HG03460 (cell line): ENCODE measurements around the gene SORCS3.

Experiments used
- ATAC-seq: cut with Tn5 transposase; IDR thresholded peaks from one replicate; pipeline ENCODE4 v1.9.1; 2021; ENCODE audit not compliant: unreplicated experiment

Gene SORCS3

GRCh38 chr10:104773105-104773504 lies 132.0 kb downstream of the SORCS3 start:
- ATAC-seq, result no peak

- no peak for ATAC-seq
These were observed 133.1 kb downstream of the SORCS3 start for GRCh38 chr10:104774234-104774633.

GRCh38 chr10:104777086-104777799 lies 136.2 kb downstream of the SORCS3 start:
- no peak for ATAC-seq

GRCh38 chr10:104778371-104778770 lies 137.3 kb downstream of the SORCS3 start:
- no peak for ATAC-seq

GRCh38 chr10:104779701-104780100 lies 138.6 kb downstream of the SORCS3 start:
- no peak for ATAC-seq

DNA sequence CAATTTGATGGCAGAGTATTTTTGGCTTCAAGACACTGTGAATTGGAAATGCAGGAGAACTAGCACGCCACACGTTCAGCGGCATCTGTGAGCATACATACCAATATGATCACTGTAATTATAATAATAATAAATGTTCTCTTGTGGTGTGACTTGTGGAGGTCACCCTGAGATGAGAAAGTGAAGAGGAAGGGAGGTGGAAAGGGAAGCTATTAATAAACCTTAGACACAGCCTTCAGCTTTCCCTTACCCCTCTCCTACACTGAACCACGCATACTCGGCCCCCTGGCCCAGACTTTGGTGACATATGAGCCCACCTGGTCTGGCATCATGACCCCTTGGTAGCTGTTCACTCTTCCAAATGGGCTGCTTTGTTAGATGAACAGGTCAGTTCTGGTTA lies 139.1 kb downstream of the SORCS3 start:
- ATAC-seq, result no peak

- no peak for ATAC-seq
These were observed 140.0 kb downstream of the SORCS3 start for GRCh38 chr10:104780946-104781595.

DNA sequence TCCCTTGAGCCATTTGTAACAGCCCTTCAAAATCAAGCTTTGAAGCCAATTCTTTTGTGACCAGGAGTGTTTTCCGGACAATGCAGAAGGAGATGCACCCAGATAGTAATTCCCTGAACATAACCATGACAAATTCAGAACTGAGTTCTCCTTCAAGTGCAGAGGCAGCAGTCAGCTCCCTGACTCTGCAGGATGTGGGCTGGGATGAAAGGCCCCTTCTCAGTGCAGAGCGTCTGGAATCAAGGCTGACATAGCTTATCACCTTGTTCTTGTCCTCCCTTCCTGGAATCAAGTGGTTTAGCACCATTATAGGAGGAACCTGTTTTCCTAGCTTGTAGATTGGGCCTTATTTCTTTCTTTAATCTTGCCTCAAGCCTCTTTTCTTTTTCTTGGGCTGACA lies 143.4 kb downstream of the SORCS3 start:
- no peak for ATAC-seq

- ATAC-seq, result no peak
These were observed 150.4 kb downstream of the SORCS3 start for GRCh38 chr10:104791471-104791870.

DNA sequence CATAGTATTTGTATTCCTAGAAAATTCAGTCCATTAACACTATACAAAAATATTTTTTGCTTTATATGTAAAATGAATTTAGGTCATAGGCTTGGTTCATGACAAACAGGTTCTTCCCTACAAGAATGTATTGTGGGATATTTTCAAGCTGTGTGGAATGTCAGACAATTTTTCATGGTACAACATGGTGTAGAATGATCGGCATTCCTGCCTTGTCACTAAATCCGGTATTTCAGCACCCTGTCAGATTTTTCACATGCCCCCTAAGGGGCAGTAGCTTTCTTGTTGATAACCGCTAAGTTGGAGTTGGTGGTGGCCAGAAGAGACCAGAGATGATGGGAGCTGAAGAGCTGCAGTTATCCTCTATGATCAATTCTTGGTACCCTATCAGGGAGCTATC lies 154.3 kb downstream of the SORCS3 start:
- no peak for ATAC-seq

DNA sequence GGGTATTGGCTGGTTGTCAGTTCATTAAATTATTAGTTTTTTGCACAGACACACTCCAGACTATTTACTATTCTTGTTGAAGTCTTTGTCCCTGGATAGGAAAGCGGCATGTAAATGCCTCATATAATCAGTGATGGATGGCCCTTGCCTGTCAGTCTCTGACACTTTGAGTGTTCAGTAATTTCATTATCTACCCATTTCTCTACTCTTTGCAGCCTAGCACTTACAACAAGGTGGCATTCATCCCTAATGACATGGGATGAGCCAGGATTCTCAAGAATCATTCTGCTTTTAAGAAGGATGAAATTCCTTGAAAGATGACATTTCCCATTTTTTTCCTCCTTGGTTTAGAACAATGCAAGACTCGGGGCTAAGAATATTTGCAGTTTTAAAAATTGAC lies 155.7 kb downstream of the SORCS3 start:
- ATAC-seq, result no peak

DNA sequence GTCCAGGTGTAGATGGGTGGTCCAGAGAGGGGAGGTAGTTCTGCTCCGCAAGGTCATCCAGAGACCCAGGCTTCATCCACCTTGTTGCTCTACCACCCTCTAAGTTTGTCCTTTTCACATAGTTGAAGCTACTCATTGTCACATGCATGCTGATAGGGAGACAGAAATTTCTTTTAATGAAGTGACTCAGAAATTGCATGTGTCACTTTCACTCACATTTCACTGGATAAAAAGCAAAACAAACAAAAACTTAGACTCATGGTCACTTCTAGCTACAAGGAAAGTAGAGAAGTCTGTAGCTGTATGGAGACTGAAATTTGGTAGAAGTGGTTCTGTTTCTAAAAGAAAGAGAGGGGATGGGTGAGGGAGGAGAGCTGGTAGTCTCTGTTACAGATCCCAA lies 161.9 kb downstream of the SORCS3 start:
- no peak for ATAC-seq

- ATAC-seq, result no peak
These were observed 163.8 kb downstream of the SORCS3 start for GRCh38 chr10:104804880-104805279.

DNA sequence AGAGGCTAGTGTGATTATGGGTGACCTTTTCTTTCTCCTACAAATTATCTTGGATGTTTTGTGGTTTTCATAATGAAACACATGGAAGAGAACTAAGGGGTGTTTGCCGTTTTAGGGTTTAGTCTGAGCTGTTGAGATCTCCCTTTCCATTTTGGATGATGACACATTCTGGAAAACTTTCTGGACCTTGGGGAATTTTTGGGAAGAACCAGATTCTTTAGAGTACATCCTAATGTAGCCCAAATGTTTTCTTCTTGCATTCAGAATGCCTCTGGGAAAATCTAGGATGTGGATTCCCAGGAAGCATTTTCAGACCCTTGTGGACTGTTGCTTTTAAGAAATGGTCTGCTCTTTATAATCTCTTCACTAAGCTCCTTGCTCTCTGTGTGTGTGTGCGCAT lies 165.7 kb downstream of the SORCS3 start:
- ATAC-seq, result no peak

DNA sequence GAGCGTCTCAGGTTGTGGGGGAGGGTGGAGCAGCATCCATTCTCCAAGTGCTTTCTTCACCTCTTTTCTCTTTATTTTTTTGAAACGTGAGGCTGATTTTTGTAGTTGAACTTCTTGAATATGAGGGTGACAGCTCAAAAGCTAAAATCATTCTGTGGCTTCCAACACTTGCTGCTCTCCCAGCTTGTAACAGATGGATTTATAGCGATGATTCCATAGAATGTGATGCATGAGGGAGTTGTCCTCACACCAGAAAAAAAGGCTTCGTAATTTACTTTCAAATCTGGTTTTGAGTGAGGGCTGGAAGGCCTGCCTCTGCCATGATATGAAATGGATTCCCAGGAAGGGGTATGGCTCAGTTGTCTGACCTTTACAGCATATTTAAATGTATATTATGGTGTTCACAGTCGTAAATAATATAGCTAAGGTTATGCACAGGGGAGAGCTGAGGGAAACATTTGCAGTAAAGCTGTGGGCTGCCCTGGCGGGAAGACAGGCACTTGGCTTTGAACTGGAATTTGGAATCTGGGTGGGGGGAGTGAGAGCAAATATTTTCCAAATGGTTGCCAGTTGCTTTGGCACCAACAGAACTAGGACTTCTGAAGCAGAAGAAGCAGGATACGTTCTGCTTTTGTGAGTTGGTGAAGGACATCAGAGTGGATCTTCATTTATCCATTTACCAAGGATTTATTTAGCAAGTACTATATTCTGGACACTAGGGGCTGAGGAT lies 166.7 kb downstream of the SORCS3 start:
- ATAC-seq, result no peak

GRCh38 chr10:104809288-104810090 lies 168.4 kb downstream of the SORCS3 start:
- peak; percentile 77 for ATAC-seq

DNA sequence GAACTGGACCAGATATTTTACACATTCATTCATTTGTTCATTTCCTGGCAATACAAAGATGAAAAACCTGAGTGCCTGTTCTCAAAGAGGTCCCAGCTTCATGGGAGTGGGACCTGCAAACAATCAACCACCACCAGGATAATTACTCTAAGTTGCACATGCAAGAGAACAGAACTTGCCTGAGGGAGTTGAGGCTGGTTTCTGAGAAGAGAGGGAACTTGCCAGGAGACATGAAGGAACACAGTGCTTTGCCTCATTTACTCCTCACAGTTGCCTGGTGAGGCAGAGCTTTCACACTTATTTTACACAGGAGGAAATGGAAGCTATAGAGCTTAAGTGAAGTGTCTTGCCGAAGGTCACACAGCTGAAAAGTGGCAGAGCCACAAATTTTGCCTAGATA lies 170.1 kb downstream of the SORCS3 start:
- no peak for ATAC-seq

DNA sequence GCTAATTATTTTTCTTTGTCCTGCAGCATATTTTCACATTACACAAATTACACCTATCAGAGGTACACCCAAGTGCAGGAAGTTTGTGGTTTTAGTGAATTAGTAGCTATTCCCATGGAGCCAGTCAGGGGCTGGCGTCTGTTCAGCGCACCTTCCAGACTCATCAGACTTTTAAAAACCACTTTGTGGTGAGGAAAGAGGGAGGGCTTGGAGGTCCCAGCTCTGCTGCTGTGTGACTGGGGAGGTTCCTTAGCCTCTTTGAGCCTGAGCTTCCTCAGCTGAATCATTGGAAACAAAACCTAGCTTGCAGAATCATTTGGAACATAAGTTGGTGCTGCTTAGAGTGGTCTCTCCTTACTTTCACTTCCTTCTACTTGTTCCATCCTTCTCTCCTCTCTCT lies 175.4 kb downstream of the SORCS3 start:
- ATAC-seq, result no peak

- ATAC-seq, result no peak
These were observed 178.6 kb downstream of the SORCS3 start for GRCh38 chr10:104819731-104820130.

DNA sequence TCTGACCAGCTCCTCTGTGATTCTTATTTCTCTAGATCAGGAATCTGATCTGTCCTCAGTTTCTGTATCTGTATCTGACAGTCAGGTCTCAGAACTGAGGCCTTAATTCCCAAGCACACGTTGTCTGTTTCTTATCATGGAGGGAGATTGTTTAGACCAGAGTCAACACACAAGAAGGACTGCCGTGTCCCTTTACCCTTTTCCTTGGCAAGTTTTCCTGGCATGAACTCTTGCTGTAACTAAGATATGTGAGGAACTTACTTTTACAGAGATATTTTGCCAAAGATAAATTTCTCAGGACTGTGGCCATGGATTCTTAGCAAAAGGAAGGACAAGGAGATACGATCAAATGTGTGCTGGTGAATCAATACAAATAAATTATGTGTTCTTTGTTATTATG lies 181.0 kb downstream of the SORCS3 start:
- ATAC-seq, result no peak

- no peak for ATAC-seq
These were observed 183.4 kb downstream of the SORCS3 start for GRCh38 chr10:104824380-104825006.
